ENCODE measurements around the gene GRB10. TPM values are rescaled to one million over a fixed set of nuclear protein-coding genes. Genes with fewer than 3 reads are reported as not detected.

The GRB10 gene
- polyA plus RNA-seq, 3 donors, result 1.3 to 3.1 (median 1.5) TPM

DNA sequence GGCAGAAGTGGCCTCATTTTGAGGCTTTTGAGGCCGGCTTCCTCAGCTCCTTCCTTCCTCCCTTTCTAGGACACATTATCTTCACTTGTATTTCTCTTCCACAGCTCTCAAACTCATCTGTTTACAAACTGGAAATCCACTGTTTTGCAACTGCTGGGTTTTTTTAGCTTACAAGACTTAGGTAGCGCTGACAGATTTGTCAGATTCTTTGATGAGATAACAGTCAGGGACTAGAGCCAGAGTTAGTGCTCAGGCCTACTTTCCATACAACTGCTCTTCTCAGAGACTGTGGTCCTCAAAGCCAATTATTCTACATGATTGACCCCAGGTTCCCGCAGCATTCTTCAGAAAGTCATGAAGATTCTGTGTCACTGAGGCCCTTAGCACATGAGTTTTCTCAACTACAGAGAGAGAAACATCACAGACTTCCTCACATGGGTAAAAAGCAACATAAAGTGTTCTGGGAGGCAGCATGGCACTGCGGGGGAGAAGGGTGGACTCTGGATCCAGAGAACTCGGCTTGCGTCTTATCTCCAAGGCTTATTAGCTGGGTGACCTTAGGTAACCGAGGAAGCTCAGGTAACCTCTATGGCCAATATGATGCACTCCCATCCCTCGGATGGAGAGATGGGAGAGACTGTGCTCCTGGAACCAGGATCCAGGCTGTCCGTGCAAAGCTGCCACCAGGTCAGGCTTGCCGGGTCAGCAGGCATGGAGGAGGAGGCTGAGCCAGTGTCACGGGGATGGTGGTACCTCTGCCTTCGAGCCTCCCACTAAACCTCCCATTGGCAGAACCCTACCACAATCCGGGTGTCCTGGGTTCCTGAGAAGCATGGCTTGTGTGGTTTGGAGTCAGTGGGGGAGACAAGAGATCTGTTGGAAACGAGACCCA lies 228.0 kb downstream of the GRB10 start:
- DNase-seq, result no peak
- Mint-ChIP-seq H3K27ac (peak overlapping the region in 1 of 7 donors; percentile 15), H3K36me3 (no peaks in the 10 kb centered on the region), H3K4me3 (no peak overlapping the region), H3K4me1 (no peaks in the 10 kb centered on the region), H3K27me3 (ENCODE audit: low read depth in 3 of 3) (peaks cover 10 to 19% (median 14%) of the 10 kb centered on the region in 3 donors), H3K9me3 (no peaks in the 10 kb centered on the region)
- Histone ChIP-seq H3K27me3 (ENCODE audit: control insufficient read depth in 2 of 2, insufficient read depth in 2 of 2, low read length in 2 of 2) (no peaks in the 10 kb centered on the region), H3K4me3 (replicated peaks in 1 of 3; ENCODE audit: low read depth in 2 of 3, low read length in 3 of 3) (no peak overlapping the region), H3K9ac (ENCODE audit: insufficient read depth, low read length, poor library complexity, severe bottlenecking) (no peak overlapping the region), H3K9me3 (replicated peaks in 1 of 2; ENCODE audit: control insufficient read depth in 1 of 2, insufficient read depth in 1 of 2, low read length in 2 of 2) (no peaks in the 10 kb centered on the region), H2AFZ (ENCODE audit: insufficient read depth, low read depth, low read length, poor library complexity, severe bottlenecking) (no peak overlapping the region), H3K36me3 (replicated peaks in 1 of 2; ENCODE audit: control insufficient read depth in 1 of 2, insufficient read depth in 2 of 2, low read length in 2 of 2) (no peaks in the 10 kb centered on the region), H3K4me2 (replicated peaks; ENCODE audit: extremely low read depth, low read length, poor library complexity, severe bottlenecking) (no peak overlapping the region), H4K20me1 (ENCODE audit: insufficient read depth, low read length) (no peaks in the 10 kb centered on the region), H3K4me1 (ENCODE audit: control insufficient read depth in 1 of 2, insufficient read depth in 2 of 2, low read length in 2 of 2) (no peaks in the 10 kb centered on the region), H3K27ac (ENCODE audit: low read depth in 1 of 2, low read length in 2 of 2) (no peak overlapping the region), H3K79me2 (ENCODE audit: insufficient read depth, low read length) (no peaks in the 10 kb centered on the region)
- TF ChIP-seq, protein P1, sequence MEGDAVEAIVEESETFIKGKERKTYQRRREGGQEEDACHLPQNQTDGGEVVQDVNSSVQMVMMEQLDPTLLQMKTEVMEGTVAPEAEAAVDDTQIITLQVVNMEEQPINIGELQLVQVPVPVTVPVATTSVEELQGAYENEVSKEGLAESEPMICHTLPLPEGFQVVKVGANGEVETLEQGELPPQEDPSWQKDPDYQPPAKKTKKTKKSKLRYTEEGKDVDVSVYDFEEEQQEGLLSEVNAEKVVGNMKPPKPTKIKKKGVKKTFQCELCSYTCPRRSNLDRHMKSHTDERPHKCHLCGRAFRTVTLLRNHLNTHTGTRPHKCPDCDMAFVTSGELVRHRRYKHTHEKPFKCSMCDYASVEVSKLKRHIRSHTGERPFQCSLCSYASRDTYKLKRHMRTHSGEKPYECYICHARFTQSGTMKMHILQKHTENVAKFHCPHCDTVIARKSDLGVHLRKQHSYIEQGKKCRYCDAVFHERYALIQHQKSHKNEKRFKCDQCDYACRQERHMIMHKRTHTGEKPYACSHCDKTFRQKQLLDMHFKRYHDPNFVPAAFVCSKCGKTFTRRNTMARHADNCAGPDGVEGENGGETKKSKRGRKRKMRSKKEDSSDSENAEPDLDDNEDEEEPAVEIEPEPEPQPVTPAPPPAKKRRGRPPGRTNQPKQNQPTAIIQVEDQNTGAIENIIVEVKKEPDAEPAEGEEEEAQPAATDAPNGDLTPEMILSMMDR (IDR thresholded peaks at IDR 0.05), result no peak
- 100% methylated on average over 5 of the region's 14 CpGs for WGBS (ENCODE audit: insufficient coverage)
- intact Hi-C loops (cut with micrococcal nuclease), result no loop called here

DNA sequence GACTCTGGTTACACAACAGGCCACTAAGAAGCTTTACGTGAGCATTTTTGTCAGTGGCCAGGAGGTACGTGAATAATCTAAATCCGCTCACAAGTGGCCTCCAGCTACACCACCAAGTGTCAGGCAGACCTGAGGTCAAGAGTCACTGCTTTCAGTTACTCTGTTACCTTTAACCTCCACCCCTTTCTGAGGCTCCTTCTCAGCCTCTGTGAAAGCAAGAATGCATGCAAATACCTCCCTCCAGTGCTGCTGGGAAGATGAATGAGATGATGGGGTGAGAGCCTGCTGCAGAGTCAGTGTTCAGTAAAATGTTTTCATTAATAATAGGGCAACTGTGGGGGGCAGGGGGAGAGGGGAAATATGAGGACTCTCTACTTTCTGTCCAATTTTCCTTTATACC lies 228.7 kb downstream of the GRB10 start:
- no peaks in the 10 kb centered on the region for H3K36me3 ChIP-seq (replicated peaks in 1 of 2; ENCODE audit: control insufficient read depth in 1 of 2, insufficient read depth in 2 of 2, low read length in 2 of 2)
- peaks cover 8 to 17% (median 12%) of the 10 kb centered on the region in 3 donors for H3K27me3 Mint-ChIP-seq (ENCODE audit: low read depth in 3 of 3)
- H3K27ac ChIP-seq (ENCODE audit: low read depth in 1 of 2, low read length in 2 of 2), result no peak overlapping the region
- H3K4me3 Mint-ChIP-seq, result no peak overlapping the region
- no peak overlapping the region for H3K27ac Mint-ChIP-seq
- no peak overlapping the region for H3K4me3 ChIP-seq (replicated peaks in 1 of 3; ENCODE audit: low read depth in 2 of 3, low read length in 3 of 3)
- H2AFZ ChIP-seq (ENCODE audit: insufficient read depth, low read depth, low read length, poor library complexity, severe bottlenecking), result no peak overlapping the region
- DNase-seq, result no peak
- 0% methylated on average over 1 of the region's 3 CpGs for WGBS (ENCODE audit: insufficient coverage)
- H3K36me3 Mint-ChIP-seq, result no peaks in the 10 kb centered on the region
- H3K4me1 Mint-ChIP-seq, result no peaks in the 10 kb centered on the region
- H3K9ac ChIP-seq (ENCODE audit: insufficient read depth, low read length, poor library complexity, severe bottlenecking), result no peak overlapping the region
- no peaks in the 10 kb centered on the region for H3K9me3 ChIP-seq (replicated peaks in 1 of 2; ENCODE audit: control insufficient read depth in 1 of 2, insufficient read depth in 1 of 2, low read length in 2 of 2)
- H3K4me2 ChIP-seq (replicated peaks; ENCODE audit: extremely low read depth, low read length, poor library complexity, severe bottlenecking), result no peak overlapping the region
- TF ChIP-seq, protein P1 (IDR thresholded peaks at IDR 0.05), result no peak
- no peaks in the 10 kb centered on the region for H3K79me2 ChIP-seq (ENCODE audit: insufficient read depth, low read length)
- no peaks in the 10 kb centered on the region for H3K4me1 ChIP-seq (ENCODE audit: control insufficient read depth in 1 of 2, insufficient read depth in 2 of 2, low read length in 2 of 2)
- no peaks in the 10 kb centered on the region for H3K27me3 ChIP-seq (ENCODE audit: control insufficient read depth in 2 of 2, insufficient read depth in 2 of 2, low read length in 2 of 2)
- intact Hi-C loops (cut with micrococcal nuclease), result no loop called here
- no peaks in the 10 kb centered on the region for H3K9me3 Mint-ChIP-seq
- H4K20me1 ChIP-seq (ENCODE audit: insufficient read depth, low read length), result no peaks in the 10 kb centered on the region

Measured in CD14-positive monocyte (primary cell).